K562 (cell line): Measurements from ENCODE around the gene TMCC1. TPM values are rescaled to one million over a fixed set of nuclear protein-coding genes. Genes with fewer than 3 reads are reported as not detected.
"Not testable (repeated sequence)": the region's sequence is repeated elsewhere in the genome, so short reads cannot be mapped to it uniquely, and the experiment has no call there.

ENCODE experiments used
- ATAC-seq: fragments of 200-7000 bp; cut with Tn5 transposase; 3 replicates; pipeline ENCODE4 v1.9.1; 2020; ENCODE audit warnings: moderate library complexity
- BruUV-seq: library from RNA; stranded (reverse); fragments of 400-500 nt; replicated peaks from 2 replicates; lab custom pipeline; 2021; lab: Mats Ljungman, UMichigan
- CTCF ChIA-PET: fragments of 300-600 bp; formaldehyde crosslinking; extraction: SDS; loops from one replicate; lab custom pipeline; 2021; ENCODE audit warnings: low intra/inter-chr PET ratio; lab: Yijun Ruan, JAX
- POLR2A ChIA-PET: fragments of 300-600, 350-650 bp; sonication (Branson Sonifier 250); formaldehyde crosslinking; extraction: SDS; loops from one replicate; lab custom pipeline; 2021; ENCODE audit warnings: antibody characterized with exemption, inconsistent platforms; lab: Yijun Ruan, JAX
- DNase-seq, 4 experiments: peaks; one replicate each; pipeline versions ENCODE4 v3.0.0 to v3.0.0-alpha.2; 2011 to 2018; ENCODE audit warnings: low spot score in 3 of 4, mixed read lengths in 3 of 4; ENCODE audit errors: extremely low read depth in 1 of 4
- FAIRE-seq: peaks from 2 replicates; lab custom pipeline; 2011; peaks lifted over from hg19 to GRCh38; lab: Jason Lieb, UNC
- H2AFZ ChIP-seq: 2 replicates; pipeline ENCODE4 v1.6.0; 2011; ENCODE audit warnings: low read depth, low read length, control low read depth, inconsistent platforms
- H3K27ac ChIP-seq: fragments of 200-600 bp; 3 replicates; pipeline ENCODE4 v1.8.0; 2011; ENCODE audit warnings: low read depth, mild to moderate bottlenecking, control low read depth, inconsistent platforms, low read length, moderate library complexity, mixed read lengths; ENCODE audit errors: extremely low read depth
- H3K27me3 ChIP-seq, 2 experiments: fragments of 300-600 bp in 1 of 2; 2 replicates in 1 of 2; 3 replicates in 1 of 2; pipeline versions ENCODE4 v1.6.0 to v1.8.0; 2011; ENCODE audit warnings: inconsistent platforms in 2 of 2, low read length in 2 of 2, mild to moderate bottlenecking in 1 of 2, mixed read lengths in 1 of 2, moderate library complexity in 1 of 2; ENCODE audit not compliant: control insufficient read depth in 2 of 2, insufficient read depth in 2 of 2
- H3K36me3 ChIP-seq: fragments of 300-600 bp; 3 replicates; pipeline ENCODE4 v1.8.0; 2011; ENCODE audit warnings: mild to moderate bottlenecking, low read length, inconsistent platforms; ENCODE audit not compliant: control insufficient read depth, insufficient read depth
- H3K4me1 ChIP-seq, 2 experiments: fragments of 200-600 bp in 1 of 2; replicated peaks in 1 of 2; 2 replicates in 1 of 2; 3 replicates in 1 of 2; pipeline versions ENCODE4 v1.5.1 to v1.8.0; 2011; ENCODE audit warnings: inconsistent platforms in 2 of 2, low read length in 2 of 2, mild to moderate bottlenecking in 1 of 2, mixed read lengths in 1 of 2, moderate library complexity in 1 of 2; ENCODE audit not compliant: control insufficient read depth in 2 of 2, insufficient read depth in 2 of 2
- H3K4me2 ChIP-seq: 2 replicates; pipeline ENCODE4 v1.6.1; 2011; ENCODE audit warnings: low read length, control low read depth, inconsistent platforms, mixed read lengths; ENCODE audit not compliant: insufficient read depth
- H3K4me3 ChIP-seq: fragments of 200-600 bp; sonication (generic), shearing (Covaris generic); 2 replicates; pipeline ENCODE4 v1.5.1; 2016; ENCODE audit warnings: control low read depth, inconsistent platforms
- H3K79me2 ChIP-seq: fragments of 200-600 bp; 3 replicates; pipeline ENCODE4 v1.8.0; 2011; ENCODE audit warnings: low read length, inconsistent platforms; ENCODE audit not compliant: control insufficient read depth, insufficient read depth
- H3K9ac ChIP-seq, 2 experiments: 2 replicates each; pipeline versions ENCODE4 v1.6.0 to v1.6.1; 2011; ENCODE audit warnings: low read depth in 2 of 2, low read length in 2 of 2, control low read depth in 1 of 2, inconsistent platforms in 1 of 2, mild to moderate bottlenecking in 1 of 2, mixed read lengths in 1 of 2; ENCODE audit not compliant: insufficient read depth in 1 of 2
- H3K9me1 ChIP-seq: one replicate; pipeline ENCODE4 v1.6.0; 2011; ENCODE audit warnings: inconsistent platforms, mild to moderate bottlenecking, low read length, moderate library complexity; ENCODE audit not compliant: control insufficient read depth, insufficient read depth
- H3K9me3 ChIP-seq: replicated peaks from 2 replicates; pipeline ENCODE4 v1.5.1; 2011; ENCODE audit warnings: low read depth, low read length, inconsistent platforms; ENCODE audit not compliant: control insufficient read depth, insufficient read depth
- H4K20me1 ChIP-seq: replicated peaks from 2 replicates; pipeline ENCODE4 v1.6.1; 2011; ENCODE audit warnings: low read length, inconsistent platforms, mixed read lengths; ENCODE audit not compliant: control insufficient read depth, insufficient read depth
- BCOR ChIP-seq: fragments of 450-650 bp; IDR thresholded peaks from 2 replicates; pipeline ENCODE4 v1.6.1; 2016
- KDM1A ChIP-seq, 2 experiments: fragments of 450-650 bp; IDR thresholded peaks; 2 replicates each; pipeline ENCODE4 v1.6.1; 2016; ENCODE audit warnings: mild to moderate bottlenecking in 2 of 2
- RBM25 ChIP-seq: fragments of 200-400 bp; formaldehyde crosslinking; IDR thresholded peaks from 2 replicates; pipeline ENCODE4 v1.6.1; 2018; ENCODE audit warnings: low read length, low read depth, moderate library complexity; ENCODE audit not compliant: severe bottlenecking
- TRIM28 ChIP-seq: fragments of 450-650 bp; IDR thresholded peaks from 2 replicates; pipeline ENCODE4 v1.6.1; 2017
- ZFP36 ChIP-seq: fragments of 150-350 bp; IDR thresholded peaks from 2 replicates; pipeline ENCODE4 v1.6.1; 2018; ENCODE audit warnings: low read length, low read depth; ENCODE audit not compliant: partially characterized antibody
- ZNF146 ChIP-seq: IDR thresholded peaks from one replicate; pipeline ENCODE4 v1.6.1; 2018; ENCODE audit warnings: missing compliant biosample characterization; ENCODE audit not compliant: unreplicated experiment
- ZNF263 ChIP-seq: sonication (generic); formaldehyde crosslinking; IDR thresholded peaks from 2 replicates; pipeline ENCODE4 v1.8.0; 2022; ENCODE audit warnings: mild to moderate bottlenecking, missing genetic modification reagents, borderline replicate concordance
- ZNF551 ChIP-seq: fragments of 250-450 bp; sonication (Bioruptor Pico); IDR thresholded peaks from 2 replicates; pipeline ENCODE4 v1.5.0; 2021; ENCODE audit warnings: mild to moderate bottlenecking, moderate library complexity
- WGBS: fragments of 100-300 bp; shearing (Covaris generic); methylation state at CpG from one replicate; pipeline ENCODE4 v1.1.6; 2016; ENCODE audit warnings: low coverage, mixed read lengths; ENCODE audit not compliant: insufficient coverage; ENCODE audit errors: missing lambda C conversion rate; 5-methylcytosine and 5-hydroxymethylcytosine counted together
- in situ Hi-C: fragments of 300-500 bp; cut with MboI; formaldehyde crosslinking; loops from 4 replicates; pipeline ENCODE4 v1.15.0; 2018; ENCODE audit warnings: inconsistent platforms, mixed read lengths
- intact Hi-C: fragments of 100-400 bp; cut with micrococcal nuclease; formaldehyde crosslinking; loops from 2 replicates; pipeline ENCODE4 v1.14.2; 2022
- polyA plus RNA-seq, 8 experiments: library from polyadenylated mRNA; depleted of rRNA in 4 of 8; stranded (reverse) in 5 of 8; unstranded in 3 of 8; fragments of >200 nt; fragmentation: Nextera tagmentation in 2 of 8; fragmentation: Illumina TruSeq in 1 of 8; extraction: Ambion mirVana in 2 of 8; extraction: Trizol in 1 of 8; gene quantifications; 2 replicates each; pipeline versions ENCODE4 v1.2.1 to v1.2.3, GENCODE V29; 2011 to 2014; ENCODE audit warnings: inconsistent platforms in 1 of 8, missing spikeins in 1 of 8
- total RNA-seq, 7 experiments: library from RNA; depleted of rRNA in 6 of 7; stranded (reverse); fragments of >200 nt in 6 of 7; fragmentation: Illumina TruSeq in 2 of 7; extraction: Trizol in 2 of 7; gene quantifications; 2 replicates each; pipeline versions ENCODE4 v1.2.1 to v1.2.3, GENCODE V29; 2011 to 2021; ENCODE audit warnings: low replicate concordance in 1 of 7

TMCC1 gene
- total and polyA plus RNA-seq, 9 of the 15 experiments (the other 6 are each of a cell fraction or from before 2014, with no cell fraction given): 0.89 to 8.7 (median 4.0) TPM

- FAIRE-seq (no peak), ATAC-seq (no peak)
- CTCF ChIA-PET: no interaction called here
- in situ Hi-C loops (no loop called here), intact Hi-C loops (no loop called here)
- Histone ChIP-seq H3K9me3 (no peaks in the 10 kb centered on the region), H3K79me2 (no peaks in the 10 kb centered on the region), H3K27ac (no peak overlapping the region), H3K36me3 (no peaks in the 10 kb centered on the region), H3K9me1 (no peaks in the 10 kb centered on the region), H4K20me1 (no peaks in the 10 kb centered on the region), H2AFZ (no peak overlapping the region), H3K4me1 (peaks cover 24 to 73% of the 10 kb centered on the region in 2 experiments; a peak in 4 of 5 replicates), H3K9ac (no peak overlapping the region)
- WGBS: 96% methylated on average over 5 of the region's 9 CpGs
- POLR2A ChIA-PET: no interaction called here
- TF ChIP-seq KDM1A (IDR thresholded peaks at IDR 0.05) (peak; percentile 40 to 61; a peak in 3 of 4 replicates), TRIM28 (no peak), ZFP36 (peak; percentile 62), ZNF263 (no peak), RBM25 (peak; percentile 59), BCOR (peak; percentile 86), ZNF551 (CRISPR knock-in tag) (no peak)
- TF ChIP-seq, all 486 proteins: peak for 4
- no peaks in the 10 kb centered on the region for H3K27me3 ChIP-seq
- no peak overlapping the region for H3K4me2 ChIP-seq
- DNase-seq: no peak
- H3K4me3 ChIP-seq: no peak overlapping the region
- no TSS peak for BruUV-seq
Observed at GRCh38 chr3:129611446-129611800, 282.1 kb downstream of the TMCC1 start.

- in situ Hi-C loops, BruUV-seq, ATAC-seq, H3K79me2 ChIP-seq, DNase-seq, H3K4me3 ChIP-seq, intact Hi-C loops, H3K36me3 ChIP-seq, H3K27me3 ChIP-seq, H2AFZ ChIP-seq, H3K4me2 ChIP-seq, H3K9ac ChIP-seq, POLR2A ChIA-PET, H3K9me1 ChIP-seq, H4K20me1 ChIP-seq, H3K9me3 ChIP-seq, CTCF ChIA-PET, FAIRE-seq, H3K27ac ChIP-seq: not testable (repeated sequence)
- TF ChIP-seq KDM1A (IDR thresholded peaks at IDR 0.05) (peak in 1 of 2 experiments; percentile 22; a peak in 1 of 4 replicates), ZNF146 (CRISPR knock-in tag) (peak; percentile 71)
- 94% methylated on average over 9 of the region's 11 CpGs for WGBS
- H3K4me1 ChIP-seq: peaks cover 24 to 73% of the 10 kb centered on the region in 2 experiments; a peak in 4 of 5 replicates
Observed at GRCh38 chr3:129610794-129611445, 282.6 kb downstream of the TMCC1 start.
